Panc1 (cell line): Measurements from ENCODE around the gene TRAF3IP1.

Experiments
- CTCF ChIP-seq: fragments of 450-650 bp; IDR thresholded peaks from 2 replicates; pipeline ENCODE4 v1.5.1; 2017; ENCODE audit warnings: mild to moderate bottlenecking
- POLR2AphosphoS5 ChIP-seq: IDR thresholded peaks from 2 replicates; pipeline ENCODE4 v1.6.1; 2012; ENCODE audit warnings: mild to moderate bottlenecking, low read depth, low read length, moderate library complexity
- REST ChIP-seq, 2 experiments: IDR thresholded peaks; 2 replicates each; pipeline ENCODE4 v1.6.1; 2011 to 2012; ENCODE audit warnings: low read depth in 2 of 2, control low read depth in 1 of 2, low read length in 1 of 2, mild to moderate bottlenecking in 1 of 2, moderate library complexity in 1 of 2; ENCODE audit not compliant: insufficient read depth in 1 of 2
- SIN3A ChIP-seq: IDR thresholded peaks from 2 replicates; pipeline ENCODE4 v1.6.1; 2012; ENCODE audit warnings: low read depth, mild to moderate bottlenecking, low read length, moderate library complexity, borderline replicate concordance; ENCODE audit not compliant: insufficient read depth
- TCF7L2 ChIP-seq: IDR thresholded peaks from 2 replicates; pipeline ENCODE4 v1.6.1; 2011; ENCODE audit warnings: mild to moderate bottlenecking, low read depth, low read length, inconsistent platforms

GRCh38 chr2:238302751-238303150 is 17.6 kb upstream of the TRAF3IP1 start:
- TF ChIP-seq CTCF: no peak
- no peak for TF ChIP-seq POLR2AphosphoS5
- no peak for TF ChIP-seq REST (IDR thresholded peaks at IDR 0.05; ENCODE audit: insufficient read depth in 1 of 2, low read depth in 2 of 2, low read length in 1 of 2)
- TF ChIP-seq TCF7L2: no peak
- no peak for TF ChIP-seq SIN3A
